G401 (cell line): Measurements from ENCODE around the gene TINAGL1. TPM values are rescaled to one million over a fixed set of nuclear protein-coding genes. Genes with fewer than 3 reads are reported as not detected.
A peak's percentile ranks its signal among the peaks of the same experiment; 100 is the strongest.
"Not testable (repeated sequence)": the region's sequence is repeated elsewhere in the genome, so short reads cannot be mapped to it uniquely, and the experiment has no call there.

ENCODE experiments used
- DNase-seq: peaks from one replicate; pipeline ENCODE4 v3.0.0-alpha.2; 2015; ENCODE audit warnings: low spot score
- in situ Hi-C: cut with HindIII; loops from 2 replicates; pipeline ENCODE4 v1.10.0; 2016; ENCODE audit warnings: low sequenced_read_pairs, mixed read lengths
- total RNA-seq: library from RNA; depleted of rRNA; stranded (reverse); fragments of >200 nt; shearing (Covaris generic); gene quantifications from 2 replicates; pipeline ENCODE4 v1.2.3, GENCODE V29; 2014

Gene TINAGL1
- total RNA-seq, 1 experiment from 2014 or later, result 61.7 TPM

DNA sequence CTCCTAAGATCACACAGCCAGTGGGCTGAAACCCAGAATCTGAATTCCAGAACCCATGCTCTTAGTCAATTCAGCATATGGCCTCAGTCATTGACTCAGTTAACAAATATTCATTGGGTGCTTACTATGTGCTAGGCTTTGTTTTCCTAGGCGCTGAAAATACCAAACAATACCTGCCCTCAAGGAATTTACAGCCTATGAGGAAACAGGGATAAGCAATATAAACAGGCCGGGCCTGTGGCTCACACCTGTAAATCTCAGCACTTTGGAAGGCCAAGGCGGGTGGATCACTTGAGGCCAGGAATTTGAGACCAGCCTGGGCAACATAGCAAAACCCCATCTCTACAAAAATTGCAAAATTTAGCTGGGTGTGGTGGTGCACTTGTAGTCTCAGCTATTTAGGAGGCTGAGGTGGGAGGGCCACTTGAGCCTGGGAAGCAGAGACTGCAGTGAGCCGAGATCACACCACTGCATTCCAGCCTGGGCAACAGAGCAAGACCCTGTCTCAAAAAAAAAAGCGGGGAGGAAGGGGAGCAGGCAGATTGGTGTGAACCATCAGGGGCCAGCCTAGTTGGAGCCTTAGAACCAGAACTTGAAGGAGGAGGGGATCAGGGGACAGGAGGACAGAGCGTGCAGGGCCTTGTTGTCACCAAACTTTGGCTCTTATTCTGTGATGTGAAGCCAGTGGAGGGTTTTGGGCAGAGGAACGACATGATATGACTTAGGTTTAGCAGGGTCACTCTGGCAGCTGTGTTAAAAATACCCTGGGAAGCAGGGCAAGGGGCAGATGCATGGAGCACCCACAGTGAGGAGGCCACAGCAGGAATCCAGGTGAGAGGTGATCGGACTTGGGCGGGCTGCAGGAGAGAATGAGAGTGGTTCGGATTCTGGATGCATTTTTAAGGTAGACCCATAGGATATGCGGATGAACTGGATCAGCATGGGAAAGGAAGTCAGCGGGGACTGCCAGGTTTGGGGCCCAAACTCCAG, 5.8 kb downstream of the TINAGL1 start:
- DNase-seq, result no peak
- in situ Hi-C loops, result no loop called here

DNA sequence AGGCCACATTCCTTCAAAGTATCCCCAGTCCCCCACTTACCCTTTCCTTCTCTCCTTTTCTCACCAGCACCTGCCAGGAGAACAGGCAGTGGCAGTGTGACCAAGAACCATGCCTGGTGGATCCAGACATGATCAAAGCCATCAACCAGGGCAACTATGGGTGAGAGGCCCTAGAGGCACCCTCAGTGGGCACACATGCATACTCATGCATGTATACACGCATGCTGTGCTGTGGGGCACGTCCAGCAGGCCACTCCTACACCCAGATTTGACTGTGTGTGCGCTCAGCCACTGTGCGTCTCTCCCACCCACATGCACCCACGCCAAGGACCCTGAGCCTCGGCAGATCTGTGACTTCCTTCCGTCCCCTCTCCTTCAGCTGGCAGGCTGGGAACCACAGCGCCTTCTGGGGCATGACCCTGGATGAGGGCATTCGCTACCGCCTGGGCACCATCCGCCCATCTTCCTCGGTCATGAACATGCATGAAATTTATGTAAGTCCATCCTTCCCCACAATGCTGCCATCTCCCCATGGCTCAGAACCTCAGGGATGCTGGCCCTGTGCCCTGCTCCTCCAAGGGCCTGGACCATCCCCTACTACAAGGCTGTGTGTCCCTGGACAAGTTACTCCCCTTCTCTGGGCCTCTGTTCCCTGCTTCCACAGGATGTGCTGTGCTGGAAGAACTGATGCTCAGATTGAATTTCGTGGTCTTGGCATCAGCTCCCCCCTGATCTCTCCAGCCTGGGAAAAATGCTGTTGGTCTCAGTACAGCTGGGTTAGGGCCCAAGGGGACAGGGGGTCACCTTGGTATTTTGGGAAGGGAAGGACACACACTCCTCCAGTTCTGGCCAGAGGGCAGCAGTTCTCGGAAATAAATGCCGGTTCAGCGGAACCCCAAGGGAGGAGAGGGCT, 7.0 kb downstream of the TINAGL1 start:
- in situ Hi-C loops, result no loop called here

DNA sequence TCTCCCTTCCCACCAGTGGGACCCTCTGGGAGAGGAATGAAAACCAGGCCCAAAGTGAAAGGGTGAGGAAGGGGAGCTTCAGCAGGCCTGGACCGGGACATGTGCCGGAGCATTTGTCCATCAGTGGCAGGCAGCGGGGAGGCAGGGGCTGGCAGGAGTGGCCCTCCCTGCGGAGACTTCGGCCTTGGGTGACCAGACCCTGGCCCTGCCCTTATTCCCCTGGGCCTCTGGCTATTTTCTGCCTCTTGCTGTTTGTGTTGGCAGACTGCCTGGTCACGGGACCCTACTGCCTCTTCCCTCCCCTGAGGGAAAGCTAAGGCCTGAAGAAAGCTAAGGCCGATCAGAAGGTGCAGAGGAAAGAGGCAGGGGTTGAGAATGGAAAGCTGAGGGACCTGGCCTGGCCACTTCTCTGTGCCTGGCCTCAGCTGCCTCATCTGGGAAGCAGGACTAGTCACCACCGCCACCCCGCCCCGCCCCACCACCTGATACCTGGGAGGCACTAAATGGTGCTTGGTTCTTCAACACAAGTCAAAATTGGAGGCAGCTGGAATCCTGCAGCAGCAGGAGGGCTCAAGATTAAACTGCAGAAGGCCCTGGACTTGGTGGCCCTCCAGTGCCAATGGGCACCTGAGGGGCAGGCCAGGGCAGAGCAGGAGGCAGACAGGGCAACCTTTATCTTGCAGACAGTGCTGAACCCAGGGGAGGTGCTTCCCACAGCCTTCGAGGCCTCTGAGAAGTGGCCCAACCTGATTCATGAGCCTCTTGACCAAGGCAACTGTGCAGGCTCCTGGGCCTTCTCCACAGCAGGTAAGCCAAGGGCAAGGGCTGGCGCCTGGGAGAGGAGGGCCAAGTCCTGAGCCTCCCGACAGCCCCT, 7.9 kb downstream of the TINAGL1 start:
- no peak for DNase-seq

More for the DNA sequence above, 7.0 kb downstream of the TINAGL1 start:
- DNase-seq, result no peak

DNA sequence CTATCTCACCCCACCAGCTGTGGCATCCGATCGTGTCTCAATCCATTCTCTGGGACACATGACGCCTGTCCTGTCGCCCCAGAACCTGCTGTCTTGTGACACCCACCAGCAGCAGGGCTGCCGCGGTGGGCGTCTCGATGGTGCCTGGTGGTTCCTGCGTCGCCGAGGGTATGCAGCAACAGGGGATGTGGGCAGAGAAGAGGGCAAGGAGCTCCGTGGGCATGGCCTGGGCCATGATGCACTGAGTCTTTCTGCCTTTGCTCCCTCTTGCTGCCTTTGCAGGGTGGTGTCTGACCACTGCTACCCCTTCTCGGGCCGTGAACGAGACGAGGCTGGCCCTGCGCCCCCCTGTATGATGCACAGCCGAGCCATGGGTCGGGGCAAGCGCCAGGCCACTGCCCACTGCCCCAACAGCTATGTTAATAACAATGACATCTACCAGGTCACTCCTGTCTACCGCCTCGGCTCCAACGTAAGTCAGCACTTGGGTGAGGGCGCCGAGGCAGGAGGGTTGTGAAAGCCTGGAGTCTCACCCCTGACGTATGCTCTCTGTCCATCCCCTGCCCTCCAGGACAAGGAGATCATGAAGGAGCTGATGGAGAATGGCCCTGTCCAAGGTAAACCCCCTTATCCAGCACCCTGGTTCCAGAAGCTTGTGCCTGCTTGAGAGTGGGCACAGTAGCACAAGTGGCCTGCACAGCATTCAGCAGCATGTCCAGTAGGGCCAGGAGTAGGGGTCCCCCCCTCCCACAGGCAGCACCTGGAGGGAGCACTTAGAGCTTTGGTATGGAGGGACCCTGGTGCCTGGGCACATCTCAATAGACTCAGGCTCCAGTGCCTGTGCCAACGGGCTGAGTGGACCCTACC, 8.8 kb downstream of the TINAGL1 start:
- DNase-seq, result no peak
- in situ Hi-C loops, result no loop called here

More for the DNA sequence above, 7.9 kb downstream of the TINAGL1 start:
- in situ Hi-C loops, result no loop called here

DNA sequence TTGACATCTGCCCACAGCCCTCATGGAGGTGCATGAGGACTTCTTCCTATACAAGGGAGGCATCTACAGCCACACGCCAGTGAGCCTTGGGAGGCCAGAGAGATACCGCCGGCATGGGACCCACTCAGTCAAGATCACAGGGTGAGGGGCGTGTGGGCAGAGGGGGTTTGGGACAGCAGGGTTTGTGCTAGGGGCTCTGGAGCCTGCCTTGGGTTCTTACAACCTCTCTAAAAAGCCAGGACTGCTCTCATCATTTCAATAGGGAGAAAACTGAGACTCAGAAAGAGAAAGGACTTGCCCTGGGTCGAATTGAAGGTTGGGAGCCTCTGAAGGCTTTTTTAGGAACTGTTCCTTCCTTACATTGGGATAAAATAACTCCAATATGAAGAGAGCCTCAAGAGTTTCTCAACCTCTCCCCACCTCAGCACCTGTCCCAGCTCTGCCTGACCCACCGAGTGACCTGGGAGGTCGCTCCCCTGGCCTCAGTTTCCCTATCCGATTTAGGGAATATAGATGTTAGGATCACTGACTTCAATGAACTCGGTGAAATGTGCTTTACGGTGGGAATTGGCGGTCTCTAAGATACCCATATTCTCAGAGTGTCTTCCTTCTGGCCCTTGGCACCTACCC, 9.5 kb downstream of the TINAGL1 start:
- in situ Hi-C loops, result no loop called here
- DNase-seq, result no peak

DNA sequence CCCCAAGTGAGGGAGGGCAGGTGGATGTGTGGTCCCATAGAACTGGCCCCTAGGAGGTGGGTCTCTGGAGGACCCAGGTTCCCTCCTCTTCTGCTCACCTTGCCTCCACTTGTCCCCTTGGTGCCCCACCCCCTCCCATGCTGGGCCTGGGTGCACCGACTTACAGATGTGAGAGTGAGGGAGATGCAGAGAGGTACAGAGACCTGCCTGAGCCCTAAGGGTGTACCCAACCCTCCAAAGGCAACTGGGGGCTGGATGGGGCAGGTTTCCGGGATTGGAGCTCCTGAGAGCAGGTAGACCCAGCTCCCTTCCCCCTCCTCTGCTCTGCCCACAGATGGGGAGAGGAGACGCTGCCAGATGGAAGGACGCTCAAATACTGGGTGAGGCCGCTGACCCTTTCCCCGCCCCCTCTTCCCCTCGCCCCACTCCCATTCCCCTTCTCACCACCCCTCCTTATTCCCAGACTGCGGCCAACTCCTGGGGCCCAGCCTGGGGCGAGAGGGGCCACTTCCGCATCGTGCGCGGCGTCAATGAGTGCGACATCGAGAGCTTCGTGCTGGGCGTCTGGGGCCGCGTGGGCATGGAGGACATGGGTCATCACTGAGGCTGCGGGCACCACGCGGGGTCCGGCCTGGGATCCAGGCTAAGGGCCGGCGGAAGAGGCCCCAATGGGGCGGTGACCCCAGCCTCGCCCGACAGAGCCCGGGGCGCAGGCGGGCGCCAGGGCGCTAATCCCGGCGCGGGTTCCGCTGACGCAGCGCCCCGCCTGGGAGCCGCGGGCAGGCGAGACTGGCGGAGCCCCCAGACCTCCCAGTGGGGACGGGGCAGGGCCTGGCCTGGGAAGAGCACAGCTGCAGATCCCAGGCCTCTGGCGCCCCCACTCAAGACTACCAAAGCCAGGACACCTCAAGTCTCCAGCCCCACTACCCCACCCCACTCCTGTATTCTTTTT, 10.3 kb downstream of the TINAGL1 start:
- in situ Hi-C loops, result no loop called here
- no peak for DNase-seq

DNA sequence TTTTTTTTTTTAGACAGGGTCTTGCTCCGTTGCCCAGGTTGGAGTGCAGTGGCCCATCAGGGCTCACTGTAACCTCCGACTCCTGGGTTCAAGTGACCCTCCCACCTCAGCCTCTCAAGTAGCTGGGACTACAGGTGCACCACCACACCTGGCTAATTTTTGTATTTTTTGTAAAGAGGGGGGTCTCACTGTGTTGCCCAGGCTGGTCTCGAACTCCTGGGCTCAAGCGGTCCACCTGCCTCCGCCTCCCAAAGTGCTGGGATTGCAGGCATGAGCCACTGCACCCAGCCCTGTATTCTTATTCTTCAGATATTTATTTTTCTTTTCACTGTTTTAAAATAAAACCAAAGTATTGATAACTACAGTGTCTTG, 11.0 kb downstream of the TINAGL1 start:
- DNase-seq, in situ Hi-C loops: not testable (repeated sequence)

DNA sequence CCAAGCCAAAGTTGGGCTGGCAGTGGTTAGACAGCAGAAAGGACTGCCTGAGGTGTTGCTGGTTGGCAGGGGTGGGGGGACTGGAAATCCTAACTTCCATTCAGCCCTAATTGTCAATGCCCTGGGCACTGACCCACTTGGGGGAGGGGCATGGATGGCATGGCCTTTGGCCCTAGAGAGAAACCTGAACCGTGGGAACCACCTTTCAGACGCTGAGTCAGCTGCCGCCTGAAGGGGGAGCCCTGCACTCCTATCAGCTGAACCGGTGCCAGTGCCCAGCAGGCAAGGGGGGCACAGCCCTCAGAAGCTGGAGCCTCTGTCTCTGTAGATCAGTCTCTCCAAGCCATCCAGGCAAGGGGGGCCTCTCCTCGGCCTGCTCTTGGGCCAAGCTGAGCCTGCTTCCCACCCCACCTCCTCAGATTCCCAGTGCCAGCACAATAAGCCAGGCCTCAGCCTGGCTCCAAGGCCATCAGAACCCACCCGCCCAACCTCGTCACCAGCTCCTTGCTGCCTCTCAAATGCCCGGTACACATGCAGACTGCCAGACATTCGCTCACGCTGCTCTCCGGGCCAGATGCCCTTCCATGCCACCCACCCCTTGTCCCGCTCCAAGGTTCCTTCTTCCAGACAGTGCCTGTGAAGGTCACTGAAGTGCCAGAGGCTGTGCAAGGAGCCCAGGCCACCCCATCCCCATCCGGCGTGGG, 11.6 kb downstream of the TINAGL1 start:
- in situ Hi-C loops, result no loop called here
- peak; percentile 34 for DNase-seq

DNA sequence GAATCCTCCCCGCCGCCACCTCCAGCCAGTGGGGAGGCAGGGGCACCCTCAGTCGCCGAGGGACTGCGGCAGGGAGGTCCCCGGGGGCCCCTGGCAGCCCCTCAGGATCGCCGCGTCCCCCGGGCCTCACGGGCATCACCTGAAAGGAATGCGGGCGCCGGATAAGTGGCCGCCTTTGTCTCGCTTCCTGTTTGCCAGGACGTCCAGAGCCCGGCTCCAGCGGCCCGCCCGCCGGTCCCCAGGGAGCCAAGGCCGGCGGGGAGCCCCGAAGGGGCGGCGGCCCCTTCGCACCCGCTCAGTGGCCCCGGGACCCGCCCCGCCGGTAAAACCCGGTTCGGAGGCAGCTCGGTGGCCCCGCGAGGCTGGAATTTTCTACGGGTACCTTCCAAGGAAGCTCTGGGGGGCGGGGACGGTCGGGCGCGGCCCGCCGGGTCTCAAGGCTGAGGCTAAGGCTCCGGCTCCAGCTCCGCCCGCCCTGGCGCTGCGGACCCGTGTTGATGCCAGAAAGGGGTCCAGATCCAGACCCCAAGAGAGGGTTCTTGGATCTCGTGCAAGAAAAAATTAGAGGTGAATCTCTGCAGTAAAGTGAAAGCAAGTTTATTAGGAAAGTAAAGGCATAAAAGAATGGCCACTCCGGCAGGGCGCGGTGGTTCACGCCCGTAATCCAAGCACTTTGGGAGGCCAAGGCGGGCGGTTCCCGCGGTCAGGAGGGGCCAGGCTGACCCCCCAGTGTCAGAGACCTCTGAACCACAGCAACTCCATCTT, 12.6 kb downstream of the TINAGL1 start:
- DNase-seq, result no peak
- in situ Hi-C loops, result no loop called here

DNA sequence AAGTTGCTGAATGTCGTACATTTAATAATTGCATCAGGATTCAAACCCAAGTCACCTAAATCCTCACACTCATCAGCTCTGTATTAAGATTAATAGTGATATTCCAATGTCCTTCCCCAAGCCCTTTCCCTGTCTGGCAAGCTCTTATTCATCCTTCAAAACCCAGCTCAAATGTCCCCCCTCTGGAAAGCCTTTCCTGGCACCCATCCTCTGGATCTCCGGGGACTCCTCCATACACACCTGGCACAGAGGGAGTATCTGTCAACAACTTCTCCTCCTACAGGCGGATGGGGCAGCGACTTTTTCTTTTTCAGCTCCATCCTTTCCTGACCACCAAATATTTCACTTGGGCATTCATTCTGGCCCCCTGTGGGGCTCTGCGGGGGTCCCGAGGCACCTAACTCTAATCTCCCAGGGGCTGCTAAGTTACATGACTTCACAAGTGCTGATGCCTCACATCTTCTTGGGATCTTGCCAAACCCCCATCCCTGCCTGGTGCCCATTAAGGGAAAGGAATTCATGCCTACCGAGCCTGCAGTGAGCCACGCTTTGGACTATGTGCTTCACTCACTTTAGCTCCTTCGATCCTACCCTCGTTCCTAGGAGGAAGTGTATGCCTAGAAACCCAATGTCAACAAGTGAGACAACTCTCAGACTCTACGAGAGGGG, 15.2 kb downstream of the TINAGL1 start:
- in situ Hi-C loops, result no loop called here
- DNase-seq, result no peak

DNA sequence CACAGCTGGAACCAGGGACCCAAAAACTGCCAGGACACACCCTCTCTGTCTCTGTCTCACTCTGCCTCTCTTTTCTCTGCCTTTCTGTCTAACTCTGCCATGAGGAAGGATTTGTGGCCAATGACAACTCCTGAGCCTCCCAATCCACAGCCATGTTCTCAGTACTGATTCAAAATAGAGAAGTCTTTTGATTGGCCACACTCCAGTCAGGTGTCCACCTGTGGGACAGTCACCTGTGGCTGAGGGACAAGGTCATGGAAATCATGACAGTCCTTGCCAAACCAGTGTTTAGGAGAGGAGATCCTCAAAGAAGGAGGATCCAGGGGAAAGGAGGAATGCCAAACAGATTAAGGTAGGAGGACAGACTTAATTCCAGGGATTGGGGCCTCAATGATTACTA, 15.8 kb downstream of the TINAGL1 start:
- no peak for DNase-seq
- in situ Hi-C loops, result no loop called here

DNA sequence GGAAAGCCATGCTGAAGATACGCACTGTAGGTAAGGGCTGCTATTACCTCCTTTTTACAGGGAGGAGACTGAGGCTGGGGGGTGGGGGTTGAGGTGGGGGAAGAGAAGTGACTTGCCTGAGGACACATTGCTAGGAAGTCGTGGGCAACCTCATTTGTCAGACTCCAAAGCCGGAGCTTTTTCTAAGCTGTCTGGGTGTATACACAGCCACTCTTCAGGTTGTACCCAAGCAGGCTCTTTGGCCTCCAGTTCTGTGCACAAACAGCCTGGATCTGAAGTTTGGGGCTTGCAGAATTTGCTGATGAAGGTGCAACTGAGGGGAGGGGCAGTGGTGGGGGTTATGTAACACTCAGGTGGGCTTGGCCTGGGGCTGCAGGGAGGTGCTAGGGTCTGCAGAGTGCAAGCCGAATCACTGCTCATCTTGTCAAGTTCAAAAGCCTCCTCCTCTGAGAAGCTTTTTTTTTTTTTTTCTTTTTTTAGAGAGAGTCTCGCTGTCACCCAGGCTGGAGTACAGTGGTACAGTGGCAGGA, 16.9 kb downstream of the TINAGL1 start:
- no peak for DNase-seq
- in situ Hi-C loops, result no loop called here

DNA sequence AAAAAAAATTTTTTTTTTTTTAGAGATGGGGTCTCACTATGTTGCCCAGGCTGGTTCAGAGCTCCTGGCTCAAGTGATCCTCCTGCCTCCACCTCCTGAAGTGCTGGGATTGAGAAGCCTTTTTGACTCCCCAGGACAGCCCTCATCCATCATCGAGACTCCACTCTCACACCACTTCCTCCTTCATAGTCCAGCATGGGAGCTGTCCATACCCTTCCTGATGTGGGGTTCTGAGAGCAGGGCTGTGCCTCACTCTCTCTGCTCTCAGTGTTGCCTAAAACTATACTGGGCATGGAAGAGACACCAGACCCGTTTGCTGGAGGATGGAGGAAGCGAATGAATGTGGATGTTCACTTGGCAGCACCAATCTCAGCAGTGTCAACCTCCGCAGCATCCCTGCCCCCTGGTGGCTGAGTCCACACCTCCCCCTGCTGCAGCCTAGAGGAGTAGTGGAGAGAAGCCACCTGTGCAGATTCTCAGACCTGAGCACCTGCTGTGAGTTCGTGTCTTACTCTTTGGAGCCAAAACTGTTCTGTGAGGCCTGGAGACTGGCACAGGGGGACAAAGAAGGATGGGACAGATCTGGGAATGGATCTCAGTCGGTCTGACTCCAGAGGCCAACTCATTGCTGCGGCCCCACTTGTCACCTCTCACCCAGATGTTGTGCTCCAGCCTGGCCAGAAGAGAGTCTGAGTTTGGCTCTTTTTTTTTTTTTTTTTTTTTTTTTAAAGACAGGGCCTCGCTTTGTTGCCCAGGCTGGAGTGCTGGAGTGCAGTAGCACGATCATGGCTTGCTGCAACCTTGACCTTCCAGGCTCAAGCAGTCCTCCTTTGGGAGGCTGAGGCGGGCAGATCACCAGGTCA, 17.7 kb downstream of the TINAGL1 start:
- DNase-seq, result peak; percentile 45
- in situ Hi-C loops, result no loop called here
